ENCODE results near the gene DAB1. TPM values are rescaled to one million over a fixed set of nuclear protein-coding genes. Genes with fewer than 3 reads are reported as not detected.

The DAB1 gene
- total and polyA plus RNA-seq, 2 of the 8 experiments (the other 6 are each of a cell fraction or from before 2014, with no cell fraction given) = 4.4 to 11.8 TPM

- Histone ChIP-seq H3K23me2 (ENCODE audit: low read depth, low read length) (no peaks in the 10 kb centered on the region), H3K27me3 (replicated peaks in 1 of 4; ENCODE audit: control insufficient read depth in 3 of 4, extremely low read depth in 1 of 4, insufficient read depth in 3 of 4, low read length in 3 of 4) (no peaks in the 10 kb centered on the region), H4K8ac (ENCODE audit: extremely low read depth, insufficient read depth, low read length) (no peak overlapping the region), H3K36me3 (ENCODE audit: control insufficient read depth in 2 of 4, insufficient read depth in 4 of 4, low read length in 3 of 4) (no peaks in the 10 kb centered on the region), H4K5ac (ENCODE audit: insufficient read length, low read depth, low read length) (no peak overlapping the region), H2BK12ac (ENCODE audit: low read depth, low read length) (no peak overlapping the region), H3K4me2 (ENCODE audit: insufficient read depth in 1 of 2, low read depth in 2 of 2, low read length in 2 of 2) (no peak overlapping the region), H3K4me3 (ENCODE audit: extremely low read depth in 1 of 4, insufficient read depth in 2 of 4, low read depth in 3 of 4, low read length in 4 of 4) (no peak overlapping the region), H3K14ac (ENCODE audit: insufficient read length) (no peak overlapping the region), H3K27ac (ENCODE audit: low read depth, low read length) (no peak overlapping the region), H3K18ac (ENCODE audit: extremely low read depth, low read length) (no peak overlapping the region), H3K9me3 (ENCODE audit: insufficient read depth in 2 of 2, low read depth in 1 of 2, low read length in 1 of 2) (no peaks in the 10 kb centered on the region), H4K91ac (replicated peaks; ENCODE audit: insufficient read length, low read length) (no peak overlapping the region), H3K79me1 (ENCODE audit: low read depth, low read length) (no peaks in the 10 kb centered on the region), H2BK20ac (ENCODE audit: low read length) (no peak overlapping the region), H2AFZ (ENCODE audit: low read length) (no peak overlapping the region), H3K4ac (replicated peaks; ENCODE audit: insufficient read length, low read depth, low read length) (no peak overlapping the region), H2BK5ac (ENCODE audit: low read depth, low read length) (no peak overlapping the region), H3K4me1 (replicated peaks in 1 of 4; ENCODE audit: control insufficient read depth in 3 of 4, insufficient read depth in 4 of 4, low read length in 3 of 4) (0 out of 7 replicates have a peak, but pooled peaks cover 0 to 4% (median 0%) of the 10 kb centered on the region in 4 experiments), H2AK5ac (ENCODE audit: low read depth, low read length) (no peak overlapping the region), H3K23ac (ENCODE audit: insufficient read length) (no peak overlapping the region), H2BK15ac (ENCODE audit: low read length) (no peak overlapping the region), H3K9ac (replicated peaks in 1 of 4; ENCODE audit: extremely low read depth in 1 of 4, low read depth in 3 of 4, low read length in 3 of 4) (no peak overlapping the region), H3K56ac (replicated peaks; ENCODE audit: insufficient read length, low read depth, low read length) (no peak overlapping the region), H3K79me2 (ENCODE audit: control insufficient read depth in 1 of 2, insufficient read depth in 2 of 2, low read length in 2 of 2) (no peaks in the 10 kb centered on the region), H4K20me1 (replicated peaks in 1 of 2; ENCODE audit: control insufficient read depth in 1 of 2, insufficient read depth in 2 of 2, low read length in 2 of 2) (no peaks in the 10 kb centered on the region), H2BK120ac (replicated peaks; ENCODE audit: low read depth, low read length) (no peak overlapping the region)
- DNase-seq (ENCODE audit: low read depth in 1 of 2, low spot score in 2 of 2) = no peak
- no peak for TF ChIP-seq POLR2AphosphoS5 (IDR thresholded peaks at IDR 0.05; ENCODE audit: low read depth, low read length)
- TF ChIP-seq BCL11A (IDR thresholded peaks at IDR 0.05; ENCODE audit: low read depth in 2 of 2, low read length in 2 of 2) = no peak
- no peak for TF ChIP-seq GTF2F1 (IDR thresholded peaks at IDR 0.05; ENCODE audit: borderline replicate concordance, low read depth, low read length)
- TF ChIP-seq SRF (IDR thresholded peaks at IDR 0.05; ENCODE audit: low read depth, low read length) = no peak
- no peak for TF ChIP-seq CTBP2 (IDR thresholded peaks at IDR 0.05; ENCODE audit: borderline replicate concordance, insufficient read depth, insufficient read length, low read length)
- ChIA-PET POLR2A (ENCODE audit: partially characterized antibody) (no interaction called here), CTCF (ENCODE audit: partially characterized antibody) (interaction anchor here (1.1 to 1.2 kb wide), 2 partner anchors 15 to 110 kb away, joined by 3 read pairs; no protein-coding TSS in a partner anchor)
- 98% methylated on average over 3 of the region's 3 CpGs; no CpG with 5 or more reads in 1 of the 2 experiments for WGBS, 2 experiments (ENCODE audit: extremely low coverage in 1 of 2, insufficient coverage in 1 of 2, insufficient read length in 1 of 2, insufficient replicate concordance in 2 of 2, low coverage in 1 of 2, low lambda C conversion rate in 2 of 2, missing lambda C conversion rate in 1 of 2)
- no peak for FAIRE-seq
Observed at GRCh38 chr1:57380923-57381322, 42.9 kb downstream of the DAB1 start.

Measured in H1 (cell line).